Activated naive CD4-positive, alpha-beta T cell treated with anti-CD3 and anti-CD28 coated beads, Interleukin-2, amount 50 U/mL, for 72 hours (primary cell): Measurements from ENCODE around the gene GYPE. TPM values are rescaled to one million over a fixed set of nuclear protein-coding genes. Genes with fewer than 3 reads are reported as not detected.
"Not testable (repeated sequence)": the region's sequence is repeated elsewhere in the genome, so short reads cannot be mapped to it uniquely, and the experiment has no call there.

ENCODE experiments used
- ATAC-seq, 2 donors: fragments of 150-1000 bp; cut with Tn5 transposase; 2 replicates each; pipeline ENCODE4 v1.10.0; 2021; ENCODE audit warnings: mild to moderate bottlenecking in 2 of 2, moderate library complexity in 2 of 2
- DNase-seq, 2 donors: peaks; one replicate each; pipeline ENCODE4 v3.0.0; 2021 to 2022; ENCODE audit warnings: low spot score in 2 of 2
- H3K27ac Mint-ChIP-seq, 2 donors: one replicate each; pipeline ENCODE4 v1.8.0; 2022; ENCODE audit warnings: mild to moderate bottlenecking in 2 of 2, mixed read lengths in 2 of 2
- H3K36me3 Mint-ChIP-seq, 2 donors: one replicate each; pipeline ENCODE4 v1.8.0; 2022; ENCODE audit warnings: mixed read lengths in 2 of 2
- H3K9me3 Mint-ChIP-seq, 2 donors: one replicate each; pipeline ENCODE4 v1.8.0; 2022; ENCODE audit warnings: mixed read lengths in 2 of 2
- total RNA-seq, 2 donors: library from RNA; stranded (reverse); gene quantifications; one replicate each; pipeline ENCODE4 v1.2.3, GENCODE V29; 2022

Gene GYPE
- total RNA-seq, 2 donors from 2014 or later, result 0.29 TPM; not detected in 1

- not testable (repeated sequence) for H3K27ac Mint-ChIP-seq, H3K36me3 Mint-ChIP-seq, ATAC-seq, DNase-seq, H3K9me3 Mint-ChIP-seq
Observed at GRCh38 chr4:143884965-143885364, 20.4 kb downstream of the GYPE start.

DNA sequence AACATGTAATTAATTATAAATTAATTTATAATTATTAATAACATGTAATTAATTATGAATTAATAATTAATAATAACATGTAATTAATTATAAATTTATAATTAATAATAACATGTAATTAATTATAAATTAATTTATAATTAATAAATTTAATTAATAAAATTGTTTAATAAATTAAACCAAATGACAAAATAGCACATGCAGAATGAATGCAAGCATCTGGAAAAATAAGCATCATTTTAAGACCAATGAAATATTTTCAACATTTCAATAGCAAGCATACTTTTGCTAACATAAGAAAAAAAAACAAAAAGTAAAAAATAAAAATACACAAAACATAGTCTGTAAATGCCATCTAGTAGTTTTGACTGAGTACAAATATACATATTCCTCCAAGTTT, 21.8 kb downstream of the GYPE start:
- DNase-seq (no peak), ATAC-seq (no peak)
- H3K27ac Mint-ChIP-seq, result no peak overlapping the region
- no peaks in the 10 kb centered on the region for H3K9me3 Mint-ChIP-seq
- no peaks in the 10 kb centered on the region for H3K36me3 Mint-ChIP-seq

- no peak overlapping the region for H3K27ac Mint-ChIP-seq
- DNase-seq (no peak), ATAC-seq (peak; percentile 61)
- H3K9me3 Mint-ChIP-seq, result no peaks in the 10 kb centered on the region
- no peaks in the 10 kb centered on the region for H3K36me3 Mint-ChIP-seq
Observed at GRCh38 chr4:143882892-143883291, 22.5 kb downstream of the GYPE start.

DNA sequence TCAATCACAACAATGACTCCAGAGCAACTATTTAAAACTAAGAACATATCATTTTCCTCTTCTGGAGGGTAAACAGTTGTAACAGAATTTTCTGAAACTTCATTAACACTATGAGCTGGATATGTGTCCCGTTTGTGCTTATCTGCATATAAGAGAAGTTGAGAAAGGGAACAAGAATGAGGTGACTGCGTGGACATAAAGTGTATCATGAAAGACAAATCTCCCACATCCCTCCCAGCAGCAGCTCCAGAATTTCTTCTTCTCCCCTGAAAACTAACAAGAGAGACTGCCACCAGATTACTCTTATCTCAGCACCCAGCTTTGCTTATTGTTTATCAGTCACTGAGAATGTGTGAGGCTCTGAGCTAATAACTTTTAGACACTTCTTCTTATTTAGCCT, 25.8 kb downstream of the GYPE start:
- DNase-seq, ATAC-seq, H3K9me3 Mint-ChIP-seq, H3K36me3 Mint-ChIP-seq, H3K27ac Mint-ChIP-seq: not testable (repeated sequence)

GRCh38 chr4:143875357-143875756, 30.0 kb downstream of the GYPE start:
- not testable (repeated sequence) for DNase-seq, H3K9me3 Mint-ChIP-seq, H3K36me3 Mint-ChIP-seq, ATAC-seq, H3K27ac Mint-ChIP-seq

GRCh38 chr4:143870523-143871268, 34.7 kb downstream of the GYPE start:
- H3K36me3 Mint-ChIP-seq, H3K9me3 Mint-ChIP-seq, H3K27ac Mint-ChIP-seq, DNase-seq: not testable (repeated sequence)
- ATAC-seq, result peak; percentile 34 to 46

DNA sequence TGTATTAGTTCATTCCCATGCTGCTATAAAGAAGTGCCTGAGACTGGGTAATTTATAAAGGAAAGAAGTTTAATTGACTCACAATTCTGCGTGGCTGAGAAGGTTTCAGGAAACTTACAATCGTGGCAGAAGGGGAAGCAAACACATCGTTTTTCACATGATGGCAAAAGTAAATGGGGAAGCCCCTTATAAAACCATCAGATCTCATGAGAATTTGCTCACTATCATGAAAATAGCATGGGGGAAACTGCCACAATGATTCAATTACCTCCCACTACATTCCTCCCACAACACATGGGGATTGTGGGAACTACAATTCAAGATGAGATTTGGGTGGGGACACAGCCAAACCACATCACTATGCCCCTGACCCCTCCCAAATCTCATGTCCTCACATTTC, 35.4 kb downstream of the GYPE start:
- not testable (repeated sequence) for H3K9me3 Mint-ChIP-seq, DNase-seq, H3K36me3 Mint-ChIP-seq, H3K27ac Mint-ChIP-seq, ATAC-seq

- ATAC-seq, H3K9me3 Mint-ChIP-seq, H3K27ac Mint-ChIP-seq, DNase-seq, H3K36me3 Mint-ChIP-seq: not testable (repeated sequence)
Observed at GRCh38 chr4:143862716-143863115, 42.6 kb downstream of the GYPE start.

GRCh38 chr4:143858456-143858855, 46.9 kb downstream of the GYPE start:
- ATAC-seq (no peak), DNase-seq (no peak)
- Mint-ChIP-seq H3K27ac (no peak overlapping the region), H3K36me3 (no peaks in the 10 kb centered on the region), H3K9me3 (no peaks in the 10 kb centered on the region)

DNA sequence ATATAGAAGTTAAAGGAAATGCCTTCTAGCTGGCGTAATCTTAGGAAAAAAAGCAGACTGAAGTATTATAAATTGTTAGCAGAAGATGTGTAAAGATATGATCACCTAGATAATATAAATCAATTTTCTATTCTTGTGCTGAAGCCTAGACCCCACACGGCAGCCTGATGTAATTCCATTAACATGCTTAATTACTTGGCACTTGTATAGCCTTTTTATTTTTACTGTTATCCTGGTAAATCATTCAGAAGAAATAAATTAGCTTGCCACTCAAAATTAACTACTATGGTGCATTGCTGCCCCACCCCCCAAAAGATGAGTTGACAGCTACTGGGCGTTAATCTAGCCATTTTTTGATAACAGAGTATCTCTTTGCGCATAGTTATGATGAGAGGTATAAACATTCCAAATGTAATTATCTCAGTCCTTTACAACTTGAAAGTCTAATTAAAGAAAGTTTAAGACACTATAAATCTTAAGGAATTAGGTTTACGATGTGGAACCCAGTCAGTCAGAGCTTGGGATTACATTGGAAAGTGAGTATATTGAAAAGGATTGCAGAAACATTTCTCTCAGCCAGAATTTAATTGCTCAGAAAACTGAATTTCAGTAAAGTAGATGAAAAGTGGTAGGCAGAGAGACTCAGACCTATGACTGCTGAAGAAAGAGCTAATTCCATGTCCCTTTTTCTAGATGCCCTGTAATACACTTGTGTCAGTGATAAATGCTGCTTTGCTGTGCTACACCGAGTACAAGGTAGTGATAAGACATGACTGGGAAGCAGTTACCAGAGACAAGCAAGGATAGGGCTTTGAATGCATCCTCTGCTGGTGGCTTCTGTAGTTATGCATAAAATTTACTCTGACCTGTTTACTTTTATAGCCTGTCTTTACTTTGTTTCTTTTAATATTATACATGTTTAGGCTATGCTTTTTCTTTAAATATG, 47.7 kb downstream of the GYPE start:
- H3K9me3 Mint-ChIP-seq, H3K36me3 Mint-ChIP-seq, H3K27ac Mint-ChIP-seq, ATAC-seq, DNase-seq: not testable (repeated sequence)

DNA sequence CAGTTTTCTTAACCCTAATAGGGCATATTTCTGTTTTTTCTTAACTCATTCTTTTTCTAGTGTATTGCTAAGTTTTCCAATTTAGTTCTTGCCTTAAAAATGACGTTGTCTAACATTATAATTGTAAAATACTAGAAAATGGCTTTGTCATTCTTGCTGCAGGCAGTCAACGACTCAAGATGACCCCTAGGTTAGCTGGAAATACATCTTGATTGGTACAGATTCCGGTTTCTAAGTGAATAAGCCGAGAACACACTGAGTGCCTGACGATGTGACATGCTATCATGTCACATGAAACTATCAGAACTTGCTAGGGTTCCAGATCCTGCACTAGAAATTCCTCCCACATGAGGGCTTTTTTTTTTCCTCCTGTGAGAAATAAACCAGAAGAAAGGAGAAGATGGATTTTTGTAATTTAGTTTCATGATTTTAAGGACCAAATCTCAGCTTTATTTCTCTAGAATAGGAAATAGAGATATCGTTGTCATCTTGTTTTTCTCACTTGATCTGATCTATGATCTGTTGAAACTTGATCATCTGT, 49.3 kb downstream of the GYPE start:
- DNase-seq, H3K36me3 Mint-ChIP-seq, ATAC-seq, H3K27ac Mint-ChIP-seq, H3K9me3 Mint-ChIP-seq: not testable (repeated sequence)

- not testable (repeated sequence) for H3K27ac Mint-ChIP-seq, DNase-seq, ATAC-seq, H3K9me3 Mint-ChIP-seq, H3K36me3 Mint-ChIP-seq
Observed at GRCh38 chr4:143854645-143855044, 50.7 kb downstream of the GYPE start.

DNA sequence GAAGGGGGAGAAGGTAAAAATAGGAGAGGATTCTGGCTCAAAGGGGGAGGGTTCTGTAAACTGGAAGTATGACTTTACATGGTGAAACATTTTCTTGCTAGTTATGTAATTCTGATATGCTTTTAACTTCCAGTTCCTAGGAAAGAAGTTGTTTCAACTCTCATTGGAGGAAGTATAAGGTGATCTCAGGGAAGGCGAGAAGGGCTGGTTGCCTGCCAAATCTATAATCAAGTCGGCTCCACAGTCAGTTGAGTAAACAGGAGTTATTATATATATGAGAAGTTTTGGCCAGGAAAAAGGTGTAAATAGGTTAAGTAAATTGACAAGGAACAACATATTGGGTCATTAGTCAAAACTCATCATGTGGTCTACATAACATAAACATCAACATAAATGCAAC, 56.1 kb downstream of the GYPE start:
- H3K36me3 Mint-ChIP-seq, DNase-seq, ATAC-seq, H3K27ac Mint-ChIP-seq, H3K9me3 Mint-ChIP-seq: not testable (repeated sequence)

DNA sequence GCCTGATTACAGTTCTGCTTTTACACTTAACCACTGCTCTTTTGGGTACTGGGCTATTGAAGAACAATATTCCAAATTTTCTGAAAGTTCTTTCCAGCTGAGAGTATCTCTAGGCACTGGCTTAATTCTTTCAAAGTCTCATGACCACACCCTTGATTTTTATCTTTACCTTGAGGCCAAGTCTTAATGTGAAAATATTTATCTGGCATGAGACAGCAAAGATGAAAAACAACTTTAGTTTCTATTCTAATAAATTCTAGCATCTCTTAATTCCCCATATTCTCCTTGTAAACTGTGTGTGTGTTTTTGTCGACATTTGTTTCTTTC, 61.9 kb downstream of the GYPE start:
- not testable (repeated sequence) for H3K27ac Mint-ChIP-seq, H3K9me3 Mint-ChIP-seq, H3K36me3 Mint-ChIP-seq, DNase-seq, ATAC-seq

DNA sequence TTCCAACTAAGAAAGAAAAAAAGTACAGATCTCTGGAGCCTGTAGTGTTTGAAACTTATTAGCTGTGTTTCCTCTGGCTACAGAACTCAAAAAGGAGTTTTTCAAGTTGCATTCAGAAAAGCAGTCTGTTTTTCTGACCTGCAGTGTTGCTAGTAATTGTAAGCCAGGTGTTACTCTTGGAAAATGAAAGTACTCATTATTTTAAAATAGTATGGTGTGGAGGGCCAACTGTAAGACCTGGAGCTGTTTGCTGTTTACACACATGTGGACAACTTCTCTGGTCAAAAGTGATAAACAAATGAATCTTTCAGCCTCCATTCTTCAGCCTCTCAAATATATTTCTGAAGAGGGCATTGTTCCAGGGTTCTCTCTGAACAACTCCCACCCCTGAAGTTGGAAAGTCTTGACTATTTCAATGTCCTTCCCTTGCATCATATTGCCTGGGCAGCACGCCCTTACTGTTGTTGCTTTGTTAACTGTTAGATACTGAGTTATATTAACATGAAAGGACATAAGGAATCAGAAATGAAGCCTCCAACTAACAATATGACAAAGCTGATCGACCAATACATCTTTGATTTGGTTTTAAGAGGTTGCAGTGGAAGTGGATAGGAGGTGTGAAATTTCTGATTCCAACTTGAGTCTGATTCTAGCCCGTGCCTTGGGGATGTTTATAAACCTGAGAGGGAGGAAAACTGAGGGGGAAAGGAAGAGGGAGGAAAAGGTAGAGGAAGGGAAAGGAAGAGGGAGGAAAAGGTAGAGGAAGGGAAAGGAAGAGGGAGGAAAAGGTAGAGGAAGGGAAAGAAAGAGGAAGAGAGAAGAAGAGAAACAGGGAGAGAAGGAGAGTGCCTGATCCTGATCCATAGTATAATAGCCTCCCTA, 62.5 kb downstream of the GYPE start:
- not testable (repeated sequence) for H3K36me3 Mint-ChIP-seq, ATAC-seq, H3K9me3 Mint-ChIP-seq, H3K27ac Mint-ChIP-seq, DNase-seq

DNA sequence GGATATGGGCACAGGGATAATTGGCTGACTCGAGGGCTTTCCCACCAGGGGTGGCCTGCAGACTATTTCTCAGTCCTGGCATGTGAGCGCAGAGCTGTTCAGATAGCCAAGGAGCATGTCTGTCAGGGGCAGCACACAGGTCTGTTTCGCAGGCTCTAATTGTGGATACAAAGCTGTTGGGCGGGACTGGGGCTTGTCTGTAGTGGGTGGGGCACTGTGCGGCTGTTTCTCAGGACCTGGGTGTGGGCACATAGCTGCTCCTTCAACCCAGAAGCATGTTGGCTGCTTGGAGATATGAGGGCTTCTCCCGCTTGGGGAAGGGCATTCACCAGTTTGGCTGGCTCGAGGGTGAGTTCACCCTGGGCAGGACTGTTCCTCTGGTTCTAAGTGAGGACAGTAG, 65.9 kb downstream of the GYPE start:
- ATAC-seq, H3K9me3 Mint-ChIP-seq, DNase-seq, H3K36me3 Mint-ChIP-seq, H3K27ac Mint-ChIP-seq: not testable (repeated sequence)
